Measurements from ENCODE around the gene CALHM5.

DNA sequence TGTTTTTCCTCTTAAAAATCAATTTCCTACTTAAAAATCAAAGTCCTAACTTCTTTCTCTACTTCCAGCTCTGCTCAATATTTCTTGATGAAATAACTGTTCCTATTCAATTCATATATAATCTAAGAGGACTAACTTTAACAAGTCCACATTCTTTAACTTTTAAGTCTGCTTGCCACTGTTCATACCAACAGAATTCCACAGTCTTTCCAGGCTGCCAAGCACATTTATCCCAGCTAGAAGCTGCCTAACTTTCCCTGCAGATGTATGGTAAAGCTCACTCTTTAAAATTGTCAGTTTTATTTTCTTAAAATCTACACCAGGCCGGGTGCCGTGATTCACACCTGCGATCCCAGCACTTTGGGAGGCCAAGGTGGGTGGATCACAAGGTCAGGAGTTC, 38.7 kb upstream of the CALHM5 start:
- TF ChIP-seq POLR2A (IDR thresholded peaks at IDR 0.05) (no peak), EP300 (IDR thresholded peaks at IDR 0.05) (no peak)
- TF ChIP-seq, protein P1, sequence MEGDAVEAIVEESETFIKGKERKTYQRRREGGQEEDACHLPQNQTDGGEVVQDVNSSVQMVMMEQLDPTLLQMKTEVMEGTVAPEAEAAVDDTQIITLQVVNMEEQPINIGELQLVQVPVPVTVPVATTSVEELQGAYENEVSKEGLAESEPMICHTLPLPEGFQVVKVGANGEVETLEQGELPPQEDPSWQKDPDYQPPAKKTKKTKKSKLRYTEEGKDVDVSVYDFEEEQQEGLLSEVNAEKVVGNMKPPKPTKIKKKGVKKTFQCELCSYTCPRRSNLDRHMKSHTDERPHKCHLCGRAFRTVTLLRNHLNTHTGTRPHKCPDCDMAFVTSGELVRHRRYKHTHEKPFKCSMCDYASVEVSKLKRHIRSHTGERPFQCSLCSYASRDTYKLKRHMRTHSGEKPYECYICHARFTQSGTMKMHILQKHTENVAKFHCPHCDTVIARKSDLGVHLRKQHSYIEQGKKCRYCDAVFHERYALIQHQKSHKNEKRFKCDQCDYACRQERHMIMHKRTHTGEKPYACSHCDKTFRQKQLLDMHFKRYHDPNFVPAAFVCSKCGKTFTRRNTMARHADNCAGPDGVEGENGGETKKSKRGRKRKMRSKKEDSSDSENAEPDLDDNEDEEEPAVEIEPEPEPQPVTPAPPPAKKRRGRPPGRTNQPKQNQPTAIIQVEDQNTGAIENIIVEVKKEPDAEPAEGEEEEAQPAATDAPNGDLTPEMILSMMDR (IDR thresholded peaks at IDR 0.05): no peak
